Activated naive CD4-positive, alpha-beta T cell treated with anti-CD3 and anti-CD28 coated beads, Interleukin-2, amount 50 U/mL, for 72 hours (primary cell): ENCODE results near the gene FAM161A. TPM values are rescaled to one million over a fixed set of nuclear protein-coding genes. Genes with fewer than 3 reads are reported as not detected.
"Not testable (repeated sequence)": the region's sequence is repeated elsewhere in the genome, so short reads cannot be mapped to it uniquely, and the experiment has no call there.

Source experiments
- ATAC-seq, 2 donors: fragments of 150-1000 bp; cut with Tn5 transposase; 2 replicates each; pipeline ENCODE4 v1.10.0; 2021; ENCODE audit warnings: mild to moderate bottlenecking in 2 of 2, moderate library complexity in 2 of 2
- DNase-seq, 2 donors: peaks; one replicate each; pipeline ENCODE4 v3.0.0; 2021 to 2022; ENCODE audit warnings: low spot score in 2 of 2
- H3K27ac Mint-ChIP-seq, 2 donors: one replicate each; pipeline ENCODE4 v1.8.0; 2022; ENCODE audit warnings: mild to moderate bottlenecking in 2 of 2, mixed read lengths in 2 of 2
- H3K36me3 Mint-ChIP-seq, 2 donors: one replicate each; pipeline ENCODE4 v1.8.0; 2022; ENCODE audit warnings: mixed read lengths in 2 of 2
- H3K9me3 Mint-ChIP-seq, 2 donors: one replicate each; pipeline ENCODE4 v1.8.0; 2022; ENCODE audit warnings: mixed read lengths in 2 of 2
- total RNA-seq, 2 donors: library from RNA; stranded (reverse); gene quantifications; one replicate each; pipeline ENCODE4 v1.2.3, GENCODE V29; 2022

FAM161A gene
- total RNA-seq, 2 donors from 2014 or later, result 10.3 to 11.0 TPM

DNA sequence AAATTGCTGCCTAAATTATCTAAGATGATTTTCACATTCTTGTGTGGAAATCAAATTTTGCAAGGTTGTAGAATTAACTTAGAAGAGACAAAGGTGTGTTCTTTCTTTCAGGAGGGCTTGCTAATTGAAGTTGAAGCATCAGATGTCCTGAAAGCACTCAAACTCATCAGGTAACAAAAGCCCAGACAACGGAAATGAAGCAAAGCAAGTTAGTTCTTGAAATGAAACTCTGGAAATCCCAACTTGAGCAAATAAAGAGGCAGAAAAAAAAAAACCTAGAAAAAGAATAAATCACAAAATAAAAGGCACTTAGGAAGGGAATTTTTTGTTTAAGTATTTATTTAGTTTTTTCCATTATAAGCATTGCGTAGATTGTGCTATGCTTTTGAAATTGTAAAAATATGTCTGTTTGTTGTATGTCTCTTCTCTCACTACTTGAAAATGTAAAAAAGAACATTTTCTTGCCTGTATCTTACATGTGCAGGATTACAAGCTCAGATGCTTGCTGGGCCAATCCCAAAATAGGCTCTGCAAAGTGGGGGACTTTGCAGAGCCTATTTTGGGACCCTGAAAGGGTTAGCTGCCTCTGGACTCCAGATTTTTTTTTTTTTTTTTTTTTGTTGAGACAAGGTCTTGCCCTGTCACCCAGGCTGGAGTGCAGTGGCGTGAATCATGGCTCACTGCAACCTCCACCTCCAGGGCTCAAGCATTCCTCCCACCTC is 46.7 kb downstream of the FAM161A start:
- Mint-ChIP-seq H3K27ac (no peak overlapping the region), H3K36me3 (no peaks in the 10 kb centered on the region), H3K9me3 (no peaks in the 10 kb centered on the region)
- ATAC-seq (no peak), DNase-seq (no peak)

DNA sequence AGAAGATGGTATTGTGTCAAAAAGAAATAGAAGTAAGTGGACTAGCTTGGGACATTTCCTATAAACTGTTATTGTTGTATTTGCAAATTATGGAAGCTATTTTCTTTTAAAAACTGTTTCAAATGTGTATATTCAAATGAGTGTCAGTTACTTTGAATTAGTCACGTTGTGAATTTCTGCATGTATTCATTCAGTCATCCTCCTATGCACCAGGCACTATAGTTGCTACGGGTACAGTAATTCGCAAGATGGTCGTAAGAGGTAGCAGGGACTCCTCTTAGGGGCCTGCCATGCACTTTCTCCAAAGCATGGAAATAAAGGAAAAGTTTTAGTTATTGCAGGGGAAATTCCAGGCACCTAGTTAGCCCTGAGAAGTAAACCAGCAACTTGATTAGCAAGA is 51.3 kb downstream of the FAM161A start:
- DNase-seq, result no peak
- no peak overlapping the region for H3K27ac Mint-ChIP-seq
- no peaks in the 10 kb centered on the region for H3K9me3 Mint-ChIP-seq
- no peak for ATAC-seq
- H3K36me3 Mint-ChIP-seq, result no peaks in the 10 kb centered on the region

DNA sequence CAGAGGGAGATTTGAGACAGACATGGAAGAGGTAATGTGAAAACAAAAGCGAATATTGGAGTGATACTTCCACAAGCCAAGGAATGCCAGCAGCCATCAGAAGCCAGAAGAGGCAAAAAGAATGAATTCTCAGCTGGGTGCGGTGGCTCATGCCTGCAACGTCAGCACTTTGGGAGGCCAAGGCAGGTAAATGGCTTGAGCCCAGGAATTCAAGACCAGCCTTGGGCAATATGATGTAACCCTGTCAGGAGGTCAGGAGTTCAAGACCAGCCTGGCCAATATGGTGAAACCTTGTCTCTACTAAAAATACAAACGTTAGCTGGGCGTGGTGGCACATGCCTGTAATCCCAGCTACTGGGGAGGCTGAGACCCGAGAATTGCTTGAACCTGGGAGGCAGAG is 54.8 kb downstream of the FAM161A start:
- DNase-seq (no peak), ATAC-seq (no peak)
- no peaks in the 10 kb centered on the region for H3K36me3 Mint-ChIP-seq
- no peak overlapping the region for H3K27ac Mint-ChIP-seq
- H3K9me3 Mint-ChIP-seq, result no peaks in the 10 kb centered on the region

- DNase-seq, H3K36me3 Mint-ChIP-seq, H3K9me3 Mint-ChIP-seq, H3K27ac Mint-ChIP-seq, ATAC-seq: not testable (repeated sequence)
Measured at GRCh38 chr2:61797446-61797845, 56.4 kb downstream of the FAM161A start.

GRCh38 chr2:61795408-61795807 is 58.5 kb downstream of the FAM161A start:
- no peak overlapping the region for H3K27ac Mint-ChIP-seq
- no peaks in the 10 kb centered on the region for H3K9me3 Mint-ChIP-seq
- no peaks in the 10 kb centered on the region for H3K36me3 Mint-ChIP-seq
- no peak for DNase-seq
- no peak for ATAC-seq

DNA sequence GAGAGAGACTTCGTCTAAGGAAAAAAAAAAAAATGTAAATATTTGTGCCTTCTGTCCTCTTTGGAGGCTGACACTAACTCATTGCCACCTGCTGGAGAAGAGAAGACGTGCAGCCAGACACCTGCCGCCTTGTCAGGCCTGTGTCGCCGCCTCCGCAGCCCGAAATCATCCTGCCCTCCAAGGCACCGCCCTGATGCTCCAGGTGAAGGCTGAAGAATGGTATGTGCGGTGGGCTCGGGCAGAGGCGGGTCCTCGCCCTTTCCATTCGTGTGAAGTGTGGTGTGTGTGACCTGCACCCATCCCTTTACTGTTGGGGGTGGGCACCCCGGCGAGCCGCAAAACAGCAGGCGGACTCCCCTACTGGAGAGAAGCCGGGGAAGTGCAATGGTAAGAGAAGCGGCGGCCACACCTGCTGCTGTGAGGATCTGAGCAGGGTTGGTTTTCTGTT is 60.4 kb downstream of the FAM161A start:
- peak; percentile 69 to 73 for DNase-seq
- Mint-ChIP-seq H3K9me3 (no peaks in the 10 kb centered on the region), H3K27ac (peak overlapping the region in 1 of 2 donors; percentile 20), H3K36me3 (no peaks in the 10 kb centered on the region)
- peak; percentile 97 for ATAC-seq

GRCh38 chr2:61792355-61792890 is 61.4 kb downstream of the FAM161A start:
- H3K27ac Mint-ChIP-seq, result peak overlapping the region in 1 of 2 donors; percentile 22
- no peaks in the 10 kb centered on the region for H3K9me3 Mint-ChIP-seq
- no peaks in the 10 kb centered on the region for H3K36me3 Mint-ChIP-seq
- DNase-seq, result no peak
- ATAC-seq, result no peak

DNA sequence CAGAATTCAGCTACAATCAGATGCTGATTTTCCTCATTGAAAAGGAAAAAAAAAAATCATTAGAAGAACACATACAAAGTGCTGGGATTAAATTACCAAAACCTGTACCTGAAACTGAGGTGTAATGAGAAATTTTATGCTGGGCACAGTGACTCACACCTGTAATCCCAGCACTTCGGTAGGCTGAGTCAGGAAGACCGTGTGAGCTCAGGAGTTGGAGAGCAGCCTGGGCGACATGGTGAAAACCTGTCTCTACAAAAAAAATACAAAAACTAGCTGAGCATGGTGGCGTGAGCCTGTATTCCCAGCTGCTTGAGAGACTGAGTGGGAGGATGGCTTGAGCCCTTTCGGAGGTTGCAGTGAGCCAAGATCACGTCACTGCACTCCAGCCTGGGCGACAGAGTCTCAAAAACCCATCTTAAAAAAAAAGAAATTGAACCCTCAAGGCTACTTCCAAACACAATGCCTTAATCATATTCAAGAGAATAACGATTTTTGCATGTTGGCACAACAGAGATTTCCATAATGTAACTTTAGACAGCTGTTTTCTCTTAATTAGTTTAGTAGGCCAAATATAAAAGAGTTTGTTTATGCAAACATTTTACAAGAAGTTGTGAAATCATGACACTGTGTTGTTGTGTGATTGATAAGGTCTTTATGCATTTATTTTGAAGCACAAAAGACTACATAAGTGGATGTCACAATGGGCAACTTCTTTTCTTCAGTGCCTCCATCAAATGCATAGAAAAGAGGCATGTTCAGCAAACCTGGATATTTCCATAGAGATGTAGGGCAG is 63.9 kb downstream of the FAM161A start:
- H3K9me3 Mint-ChIP-seq, result no peaks in the 10 kb centered on the region
- H3K27ac Mint-ChIP-seq, result no peak overlapping the region
- no peak for ATAC-seq
- no peaks in the 10 kb centered on the region for H3K36me3 Mint-ChIP-seq
- DNase-seq, result no peak

- Mint-ChIP-seq H3K27ac (no peak overlapping the region), H3K36me3 (no peaks in the 10 kb centered on the region), H3K9me3 (no peaks in the 10 kb centered on the region)
- ATAC-seq (no peak), DNase-seq (no peak)
Measured at GRCh38 chr2:61787941-61788563, 65.8 kb downstream of the FAM161A start.

GRCh38 chr2:61786876-61787275 is 67.0 kb downstream of the FAM161A start:
- Mint-ChIP-seq H3K27ac (no peak overlapping the region), H3K9me3 (no peaks in the 10 kb centered on the region), H3K36me3 (no peaks in the 10 kb centered on the region)
- DNase-seq, result no peak
- no peak for ATAC-seq

GRCh38 chr2:61785583-61785982 is 68.3 kb downstream of the FAM161A start:
- H3K36me3 Mint-ChIP-seq, result peaks cover 4% of the 10 kb centered on the region in 2 donors
- ATAC-seq (no peak), DNase-seq (no peak)
- H3K9me3 Mint-ChIP-seq, result peaks cover 4% of the 10 kb centered on the region in 2 donors
- no peak overlapping the region for H3K27ac Mint-ChIP-seq

DNA sequence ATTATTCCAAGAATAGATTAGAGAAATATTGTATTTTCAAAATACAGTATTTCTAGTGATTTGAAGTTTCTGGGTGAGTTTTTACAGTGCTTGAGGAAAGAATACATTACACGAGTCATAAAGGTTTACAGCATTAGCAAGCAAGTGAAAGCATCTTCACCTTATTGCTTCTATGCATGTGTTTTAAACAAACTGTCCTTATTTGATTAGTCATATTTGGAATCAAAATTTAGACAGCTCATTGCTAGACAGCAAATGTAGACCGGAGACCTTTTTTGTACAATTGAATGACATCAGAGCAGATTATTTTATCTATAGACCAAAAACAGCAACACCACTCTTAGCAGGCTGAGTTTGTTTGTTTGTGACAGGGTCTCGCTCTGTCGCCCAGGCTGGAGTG is 69.2 kb downstream of the FAM161A start:
- peak in 1 of 2 donors; percentile 74 for ATAC-seq
- no peak overlapping the region for H3K27ac Mint-ChIP-seq
- H3K9me3 Mint-ChIP-seq, result peaks cover 6 to 7% of the 10 kb centered on the region in 2 donors
- DNase-seq, result no peak
- H3K36me3 Mint-ChIP-seq, result peaks cover 6% of the 10 kb centered on the region in 2 donors

DNA sequence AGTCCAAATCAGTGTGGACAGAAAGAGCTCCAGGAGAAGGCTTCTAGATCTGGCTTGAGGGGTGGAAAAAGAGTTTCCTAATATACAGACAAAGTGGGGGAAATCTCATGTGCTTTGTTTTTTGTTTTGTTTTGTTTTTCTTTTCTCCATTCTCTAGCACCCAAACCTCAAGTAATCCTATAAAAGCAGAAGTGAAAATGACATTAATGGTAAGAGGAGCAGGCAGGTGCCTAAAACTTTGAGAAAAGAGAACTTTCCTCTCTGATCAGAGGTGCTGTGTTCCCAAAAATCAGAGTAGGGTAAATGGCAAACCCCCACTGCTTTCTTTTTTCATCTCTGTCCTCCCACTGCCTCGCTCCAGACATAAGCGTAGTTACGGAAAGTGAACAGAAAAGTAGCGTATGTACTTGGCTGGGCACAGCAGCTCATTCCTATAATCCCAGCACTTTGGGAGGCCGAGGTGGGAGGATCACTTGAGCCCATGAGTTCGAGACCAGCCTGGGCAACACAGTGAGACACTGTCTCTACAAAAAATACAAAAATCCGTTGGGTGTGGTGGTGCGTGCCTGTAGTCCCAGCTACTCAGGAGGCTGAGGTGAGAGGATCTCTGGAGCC is 77.8 kb downstream of the FAM161A start:
- Mint-ChIP-seq H3K36me3 (peaks cover 6% of the 10 kb centered on the region in 2 donors), H3K27ac (no peak overlapping the region), H3K9me3 (peaks cover 6 to 7% of the 10 kb centered on the region in 2 donors)
- ATAC-seq, result no peak
- no peak for DNase-seq
